H1 (cell line): ENCODE data around the gene RUNX1.

ENCODE experiments used
- BCL11A ChIP-seq, 2 experiments: IDR thresholded peaks; one replicate each; pipeline ENCODE4 v1.6.1; 2011; ENCODE audit warnings: low read depth in 2 of 2, low read length in 2 of 2, mild to moderate bottlenecking in 2 of 2
- CBX5 ChIP-seq: fragments of 300-800, 300-1000 bp; sonication (generic); IDR thresholded peaks from 2 replicates; pipeline ENCODE4 v1.7.1; 2016; ENCODE audit warnings: antibody characterized with exemption, low read length, low read depth
- CHD2 ChIP-seq: IDR thresholded peaks from 2 replicates; pipeline ENCODE4 v1.6.1; 2012; ENCODE audit warnings: low read length, improper control_type of control experiment
- CTCF ChIP-seq, 3 experiments: IDR thresholded peaks; 1 replicate in 2 of 3; 2 replicates in 1 of 3; pipeline versions ENCODE4 v1.5.1 to v1.6.1; 2011; ENCODE audit warnings: low read length in 3 of 3, mild to moderate bottlenecking in 3 of 3, inconsistent platforms in 2 of 3, low read depth in 1 of 3, moderate library complexity in 1 of 3; ENCODE audit not compliant: insufficient read depth in 1 of 3; ENCODE audit errors: control extremely low read depth in 1 of 3
- EGR1 ChIP-seq: IDR thresholded peaks from 2 replicates; pipeline ENCODE4 v1.6.1; 2011; ENCODE audit warnings: low read depth, low read length, borderline replicate concordance
- EP300 ChIP-seq, 2 experiments: IDR thresholded peaks; 1 replicate in 1 of 2; 2 replicates in 1 of 2; pipeline ENCODE4 v1.6.1; 2011 to 2012; ENCODE audit warnings: low read depth in 2 of 2, low read length in 2 of 2, mild to moderate bottlenecking in 2 of 2, borderline replicate concordance in 1 of 2, inconsistent platforms in 1 of 2, moderate library complexity in 1 of 2
- GABPA ChIP-seq: IDR thresholded peaks from 2 replicates; pipeline ENCODE4 v1.6.1; 2011; ENCODE audit warnings: mild to moderate bottlenecking, low read length, moderate library complexity, borderline replicate concordance; ENCODE audit not compliant: insufficient read depth
- HDAC2 ChIP-seq, 2 experiments: fragments of 300-600 bp in 1 of 2; sonication (generic) in 1 of 2; IDR thresholded peaks; 2 replicates each; pipeline ENCODE4 v1.6.1; 2011 to 2012; ENCODE audit warnings: low read depth in 2 of 2, low read length in 2 of 2, mild to moderate bottlenecking in 2 of 2, moderate library complexity in 2 of 2, borderline replicate concordance in 1 of 2, inconsistent platforms in 1 of 2
- POLR2A ChIP-seq, 2 experiments: IDR thresholded peaks; 1 replicate in 1 of 2; 2 replicates in 1 of 2; pipeline ENCODE4 v1.6.1; 2011; ENCODE audit warnings: low read depth in 2 of 2, low read length in 2 of 2, mild to moderate bottlenecking in 2 of 2; ENCODE audit errors: control extremely low read depth in 1 of 2
- SUZ12 ChIP-seq: fragments of 200-600 bp; sonication (generic); IDR thresholded peaks from 2 replicates; pipeline ENCODE4 v1.6.1; 2012; ENCODE audit warnings: mild to moderate bottlenecking, inconsistent platforms, low read length, moderate library complexity, mixed read lengths
- TF ChIP-seq, protein P1 (sequence below): IDR thresholded peaks from 2 replicates; pipeline ENCODE4 v1.6.1; 2012; ENCODE audit warnings: inconsistent platforms
- TF ChIP-seq, protein P2 (sequence below): IDR thresholded peaks from 2 replicates; pipeline ENCODE4 v1.6.1; 2012; ENCODE audit warnings: low read length, inconsistent platforms

- TF ChIP-seq CTCF (IDR thresholded peaks at IDR 0.05; ENCODE audit: control extremely low read depth in 1 of 3, insufficient read depth in 1 of 3, low read depth in 1 of 3, low read length in 3 of 3) (no peak), SUZ12 (no peak), EP300 (IDR thresholded peaks at IDR 0.05; ENCODE audit: borderline replicate concordance in 1 of 2, low read depth in 2 of 2, low read length in 2 of 2) (no peak), HDAC2 (IDR thresholded peaks at IDR 0.05; ENCODE audit: borderline replicate concordance in 1 of 2, low read depth in 2 of 2, low read length in 2 of 2) (no peak), CHD2 (no peak), CBX5 (no peak), GABPA (no peak), EGR1 (no peak), POLR2A (IDR thresholded peaks at IDR 0.05; ENCODE audit: control extremely low read depth in 1 of 2, low read depth in 2 of 2, low read length in 2 of 2) (no peak), BCL11A (IDR thresholded peaks at IDR 0.05; ENCODE audit: low read depth in 2 of 2, low read length in 2 of 2) (no peak)
- TF ChIP-seq, protein P1, sequence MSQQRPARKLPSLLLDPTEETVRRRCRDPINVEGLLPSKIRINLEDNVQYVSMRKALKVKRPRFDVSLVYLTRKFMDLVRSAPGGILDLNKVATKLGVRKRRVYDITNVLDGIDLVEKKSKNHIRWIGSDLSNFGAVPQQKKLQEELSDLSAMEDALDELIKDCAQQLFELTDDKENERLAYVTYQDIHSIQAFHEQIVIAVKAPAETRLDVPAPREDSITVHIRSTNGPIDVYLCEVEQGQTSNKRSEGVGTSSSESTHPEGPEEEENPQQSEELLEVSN = no peak
- TF ChIP-seq, protein P2, sequence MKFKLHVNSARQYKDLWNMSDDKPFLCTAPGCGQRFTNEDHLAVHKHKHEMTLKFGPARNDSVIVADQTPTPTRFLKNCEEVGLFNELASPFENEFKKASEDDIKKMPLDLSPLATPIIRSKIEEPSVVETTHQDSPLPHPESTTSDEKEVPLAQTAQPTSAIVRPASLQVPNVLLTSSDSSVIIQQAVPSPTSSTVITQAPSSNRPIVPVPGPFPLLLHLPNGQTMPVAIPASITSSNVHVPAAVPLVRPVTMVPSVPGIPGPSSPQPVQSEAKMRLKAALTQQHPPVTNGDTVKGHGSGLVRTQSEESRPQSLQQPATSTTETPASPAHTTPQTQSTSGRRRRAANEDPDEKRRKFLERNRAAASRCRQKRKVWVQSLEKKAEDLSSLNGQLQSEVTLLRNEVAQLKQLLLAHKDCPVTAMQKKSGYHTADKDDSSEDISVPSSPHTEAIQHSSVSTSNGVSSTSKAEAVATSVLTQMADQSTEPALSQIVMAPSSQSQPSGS = no peak
These were observed 178.9 kb downstream of the RUNX1 start for GRCh38 chr21:34870246-34870645.
